DND-41 (cell line): ENCODE results near the gene RAB3B.

Experiments used
- CTCF ChIP-seq: IDR thresholded peaks from 2 replicates; pipeline ENCODE4 v1.5.1; 2012; ENCODE audit warnings: borderline replicate concordance, low read length, moderate library complexity, mild to moderate bottlenecking; ENCODE audit not compliant: poor library complexity, severe bottlenecking; ENCODE audit errors: extremely low read depth
- EZH2 ChIP-seq: IDR thresholded peaks from 3 replicates; pipeline ENCODE4 v1.6.1; 2012; ENCODE audit warnings: borderline replicate concordance, low read depth, mild to moderate bottlenecking, moderate library complexity, low read length, inconsistent platforms; ENCODE audit not compliant: severe bottlenecking

GRCh38 chr1:52033190-52034049, 42.9 kb upstream of the RAB3B start, which contains the start of gene KTI12:
- peak; percentile 13 for TF ChIP-seq CTCF
- no peak for TF ChIP-seq EZH2
